Forelimb muscle (tissue), 1 donor: ENCODE measurements around the gene SLC8A2. TPM values are rescaled to one million over a fixed set of nuclear protein-coding genes. Genes with fewer than 3 reads are reported as not detected.
A peak's percentile ranks its signal among the peaks of the same experiment; 100 is the strongest.

Experiments
- DNase-seq: peaks from one replicate; pipeline ENCODE4 v3.0.0-alpha.2; 2013; ENCODE audit warnings: low read depth
- polyA plus RNA-seq: library from polyadenylated mRNA; unstranded; fragments of 120-200 nt; gene quantifications from one replicate; pipeline ENCODE4 v1.2.1, GENCODE V29; 2013; ENCODE audit not compliant: insufficient read length

Gene SLC8A2
- 0.18 TPM for polyA plus RNA-seq

- peak; percentile 40 for DNase-seq
These were observed at the start of gene SLC8A2 for GRCh38 chr19:47471733-47472457. Gene SLC8A2 (minus strand): TSS chr19:47471893. CDS start chr19:47466403, 5,490 bp downstream.

- DNase-seq, result no peak
These were observed 49.1 kb upstream of the SLC8A2 start for GRCh38 chr19:47520839-47521238.

- DNase-seq, result no peak
These were observed 48.7 kb upstream of the SLC8A2 start for GRCh38 chr19:47520343-47520806.

- DNase-seq, result no peak
These were observed 47.2 kb upstream of the SLC8A2 start for GRCh38 chr19:47518854-47519253.

- DNase-seq, result no peak
These were observed 46.4 kb upstream of the SLC8A2 start for GRCh38 chr19:47518139-47518538.

- peak; percentile 98 for DNase-seq
These were observed 43.3 kb upstream of the SLC8A2 start, which contains the start of gene NAPA for GRCh38 chr19:47514869-47515588. Gene NAPA (minus strand): TSS chr19:47515063. CDS start chr19:47514940, 123 bp downstream.

- no peak for DNase-seq
These were observed 42.6 kb upstream of the SLC8A2 start for GRCh38 chr19:47514151-47514868.

- no peak for DNase-seq
These were observed 41.2 kb upstream of the SLC8A2 start for GRCh38 chr19:47512948-47513319.

GRCh38 chr19:47512183-47512947, 40.7 kb upstream of the SLC8A2 start:
- no peak for DNase-seq

GRCh38 chr19:47511681-47512080, 40.0 kb upstream of the SLC8A2 start:
- no peak for DNase-seq

- DNase-seq, result no peak
These were observed 39.4 kb upstream of the SLC8A2 start for GRCh38 chr19:47511128-47511517.

GRCh38 chr19:47510516-47511127, 38.9 kb upstream of the SLC8A2 start:
- no peak for DNase-seq

GRCh38 chr19:47509973-47510372, 38.3 kb upstream of the SLC8A2 start:
- DNase-seq, result no peak

- no peak for DNase-seq
These were observed 37.6 kb upstream of the SLC8A2 start for GRCh38 chr19:47509170-47509847.

- no peak for DNase-seq
These were observed 37.0 kb upstream of the SLC8A2 start for GRCh38 chr19:47508721-47509120.

GRCh38 chr19:47507924-47508553, 36.3 kb upstream of the SLC8A2 start:
- DNase-seq, result no peak

GRCh38 chr19:47507012-47507411, 35.3 kb upstream of the SLC8A2 start:
- DNase-seq, result no peak

GRCh38 chr19:47506459-47506858, 34.8 kb upstream of the SLC8A2 start:
- DNase-seq, result no peak

- no peak for DNase-seq
These were observed 33.8 kb upstream of the SLC8A2 start for GRCh38 chr19:47505506-47505905.

- DNase-seq, result no peak
These were observed 32.1 kb upstream of the SLC8A2 start for GRCh38 chr19:47503826-47504150.
